ENCODE measurements around the gene SCYGR3. TPM values are rescaled to one million over a fixed set of nuclear protein-coding genes. Genes with fewer than 3 reads are reported as not detected.

Gene SCYGR3
- total RNA-seq, 2 donors from 2014 or later: not detected

DNA sequence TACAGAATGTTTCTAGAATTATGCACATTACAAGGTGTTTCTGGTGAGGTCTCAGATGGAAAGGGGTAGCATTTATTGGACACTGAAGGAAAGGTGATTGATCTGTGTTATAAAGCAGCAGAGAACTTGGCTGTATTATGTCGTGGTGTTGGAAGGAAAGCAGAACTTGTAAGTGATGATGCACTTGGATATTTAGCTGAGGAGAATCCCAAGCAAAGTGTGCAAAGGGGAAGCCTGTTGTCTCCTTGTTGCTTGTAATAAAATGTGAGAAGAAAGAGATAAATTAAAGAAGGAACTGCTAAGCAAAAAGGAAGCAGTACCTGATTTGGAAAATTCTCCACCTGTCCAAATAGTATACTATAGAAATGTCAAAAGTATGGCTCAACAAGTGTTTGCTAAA lies 39.8 kb upstream of the SCYGR3 start:
- no peak for ATAC-seq (ENCODE audit: insufficient number of reproducible peaks, low FRiP score, low read depth)
- H3K4me1 ChIP-seq (ENCODE audit: control insufficient read depth in 1 of 2, low read depth in 2 of 2): no peaks in the 10 kb centered on the region

DNA sequence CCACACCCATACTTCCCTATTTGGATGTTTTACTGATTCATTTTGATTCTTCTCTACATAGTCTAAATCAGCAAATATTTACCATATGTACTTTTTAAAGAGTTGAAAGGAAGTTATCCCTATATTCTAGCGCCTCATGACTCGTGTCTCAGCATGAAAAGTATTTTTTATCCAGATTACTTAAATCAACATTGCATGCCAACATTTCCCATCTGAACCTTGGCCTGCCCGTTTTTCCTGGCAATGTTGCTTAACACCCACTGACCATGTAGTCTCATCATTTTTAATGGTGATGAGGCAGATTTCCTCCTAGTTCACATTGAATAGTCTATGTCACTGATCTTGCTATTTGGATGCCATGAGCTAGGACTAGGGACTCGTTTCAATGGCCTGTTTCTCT lies 38.8 kb upstream of the SCYGR3 start:
- DNase-seq (ENCODE audit: low spot score) (no peak), ATAC-seq (ENCODE audit: insufficient number of reproducible peaks, low FRiP score, low read depth) (no peak)
- no peaks in the 10 kb centered on the region for H3K9me3 ChIP-seq
- no peaks in the 10 kb centered on the region for H3K27me3 ChIP-seq (replicated peaks; ENCODE audit: insufficient read depth)
- H3K36me3 ChIP-seq: no peaks in the 10 kb centered on the region
- no peak overlapping the region for H3K4me3 ChIP-seq
- no peaks in the 10 kb centered on the region for H3K4me1 ChIP-seq (ENCODE audit: control insufficient read depth in 1 of 2, low read depth in 2 of 2)
- no peak overlapping the region for H3K27ac ChIP-seq
- TF ChIP-seq, protein P1, sequence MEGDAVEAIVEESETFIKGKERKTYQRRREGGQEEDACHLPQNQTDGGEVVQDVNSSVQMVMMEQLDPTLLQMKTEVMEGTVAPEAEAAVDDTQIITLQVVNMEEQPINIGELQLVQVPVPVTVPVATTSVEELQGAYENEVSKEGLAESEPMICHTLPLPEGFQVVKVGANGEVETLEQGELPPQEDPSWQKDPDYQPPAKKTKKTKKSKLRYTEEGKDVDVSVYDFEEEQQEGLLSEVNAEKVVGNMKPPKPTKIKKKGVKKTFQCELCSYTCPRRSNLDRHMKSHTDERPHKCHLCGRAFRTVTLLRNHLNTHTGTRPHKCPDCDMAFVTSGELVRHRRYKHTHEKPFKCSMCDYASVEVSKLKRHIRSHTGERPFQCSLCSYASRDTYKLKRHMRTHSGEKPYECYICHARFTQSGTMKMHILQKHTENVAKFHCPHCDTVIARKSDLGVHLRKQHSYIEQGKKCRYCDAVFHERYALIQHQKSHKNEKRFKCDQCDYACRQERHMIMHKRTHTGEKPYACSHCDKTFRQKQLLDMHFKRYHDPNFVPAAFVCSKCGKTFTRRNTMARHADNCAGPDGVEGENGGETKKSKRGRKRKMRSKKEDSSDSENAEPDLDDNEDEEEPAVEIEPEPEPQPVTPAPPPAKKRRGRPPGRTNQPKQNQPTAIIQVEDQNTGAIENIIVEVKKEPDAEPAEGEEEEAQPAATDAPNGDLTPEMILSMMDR (IDR thresholded peaks at IDR 0.05): no peak

More for the DNA sequence above, 39.8 kb upstream of the SCYGR3 start:
- Histone ChIP-seq H3K36me3 (no peaks in the 10 kb centered on the region), H3K9me3 (no peaks in the 10 kb centered on the region), H3K27ac (no peak overlapping the region), H3K27me3 (replicated peaks; ENCODE audit: insufficient read depth) (no peaks in the 10 kb centered on the region), H3K4me3 (no peak overlapping the region)
- DNase-seq (ENCODE audit: low spot score): no peak
- TF ChIP-seq, protein P1 (IDR thresholded peaks at IDR 0.05): no peak

DNA sequence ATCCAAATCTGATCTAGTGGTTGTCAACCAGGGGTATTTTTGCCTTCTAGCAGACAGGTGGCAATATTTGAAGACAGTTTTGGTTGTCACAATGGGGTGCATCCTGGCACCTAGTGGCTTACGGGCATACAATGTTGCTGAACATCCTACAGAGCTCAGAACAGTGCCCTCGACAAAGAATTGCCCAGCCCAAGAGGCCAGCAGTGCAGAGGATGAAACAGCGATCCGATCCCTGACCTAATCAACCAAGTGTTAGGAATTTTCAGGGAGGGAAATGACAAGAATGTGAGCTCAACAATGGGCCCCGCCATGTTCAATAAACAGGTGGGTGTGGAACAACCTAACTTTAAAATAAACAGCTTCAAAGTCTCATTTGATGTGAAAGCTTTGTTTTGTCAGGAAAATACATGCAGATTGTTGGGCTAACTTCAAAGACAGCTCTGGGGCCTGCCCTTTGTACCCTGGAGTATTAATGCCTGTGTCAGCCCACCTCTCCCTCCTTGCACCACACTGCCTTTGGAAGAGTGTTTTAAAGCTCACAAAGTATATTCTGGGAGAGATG lies 29.4 kb upstream of the SCYGR3 start:
- DNase-seq (ENCODE audit: low spot score): no peak
- TF ChIP-seq, protein P1 (IDR thresholded peaks at IDR 0.05): no peak
- no peaks in the 10 kb centered on the region for H3K4me1 ChIP-seq (ENCODE audit: control insufficient read depth in 1 of 2, low read depth in 2 of 2)

DNA sequence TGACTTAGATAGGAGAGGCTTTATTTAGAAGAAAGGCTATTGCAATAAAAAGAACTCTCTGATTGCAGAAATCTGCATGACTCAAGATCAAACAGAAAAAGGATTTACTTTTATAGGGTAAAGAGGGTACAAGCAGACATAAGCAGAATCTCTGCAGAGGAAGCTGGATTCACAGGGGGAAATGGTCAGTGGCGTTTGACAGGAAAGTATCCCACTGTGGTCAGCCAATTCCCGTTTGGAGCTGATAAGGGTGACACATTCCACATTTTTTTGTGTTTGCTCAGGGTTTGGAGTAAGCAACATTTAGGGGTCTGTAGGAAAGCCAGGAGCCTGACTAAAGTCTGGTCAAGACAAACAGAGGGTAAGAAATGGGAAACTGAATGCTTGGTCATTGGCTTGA lies 28.0 kb upstream of the SCYGR3 start:
- Histone ChIP-seq H3K27ac (no peak overlapping the region), H3K9me3 (no peaks in the 10 kb centered on the region), H3K27me3 (replicated peaks; ENCODE audit: insufficient read depth) (no peaks in the 10 kb centered on the region), H3K4me1 (ENCODE audit: control insufficient read depth in 1 of 2, low read depth in 2 of 2) (no peaks in the 10 kb centered on the region), H3K4me3 (no peak overlapping the region), H3K36me3 (no peaks in the 10 kb centered on the region)
- ATAC-seq (ENCODE audit: insufficient number of reproducible peaks, low FRiP score, low read depth): no peak
- TF ChIP-seq, protein P1 (IDR thresholded peaks at IDR 0.05): no peak
- no peak for DNase-seq (ENCODE audit: low spot score)

More for the DNA sequence above, 29.4 kb upstream of the SCYGR3 start:
- Histone ChIP-seq H3K36me3 (no peaks in the 10 kb centered on the region), H3K27ac (no peak overlapping the region), H3K4me3 (no peak overlapping the region), H3K9me3 (no peaks in the 10 kb centered on the region), H3K27me3 (replicated peaks; ENCODE audit: insufficient read depth) (no peaks in the 10 kb centered on the region)
- ATAC-seq (ENCODE audit: insufficient number of reproducible peaks, low FRiP score, low read depth): no peak

DNA sequence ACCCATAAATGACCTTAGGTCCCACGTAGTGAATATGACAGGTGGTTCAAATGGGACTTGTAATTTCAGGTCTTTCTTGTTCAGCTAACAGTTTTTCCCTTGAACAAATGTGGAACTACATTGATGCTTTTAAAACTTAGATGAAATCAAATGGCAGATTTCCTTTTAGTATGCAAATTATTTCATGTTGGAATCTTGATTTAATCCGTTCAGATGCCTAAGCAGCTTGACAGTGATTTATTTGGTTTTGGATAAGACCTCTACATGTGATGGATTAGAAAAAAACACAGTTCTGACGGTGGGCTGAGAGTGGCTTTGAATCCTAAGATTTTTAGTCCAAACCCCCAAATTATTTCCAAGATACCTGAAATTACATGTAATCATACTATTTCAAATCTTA lies 19.6 kb upstream of the SCYGR3 start:
- Histone ChIP-seq H3K9me3 (no peaks in the 10 kb centered on the region), H3K27ac (no peak overlapping the region), H3K27me3 (replicated peaks; ENCODE audit: insufficient read depth) (no peaks in the 10 kb centered on the region), H3K4me3 (no peak overlapping the region), H3K4me1 (ENCODE audit: control insufficient read depth in 1 of 2, low read depth in 2 of 2) (no peaks in the 10 kb centered on the region), H3K36me3 (no peaks in the 10 kb centered on the region)
- TF ChIP-seq, protein P1 (IDR thresholded peaks at IDR 0.05): no peak
- ATAC-seq (ENCODE audit: insufficient number of reproducible peaks, low FRiP score, low read depth) (no peak), DNase-seq (ENCODE audit: low spot score) (no peak)

Data from thoracic aorta (tissue), 2 donors.